KMS-11 (cell line): ENCODE data around the gene CREB1.

Source experiments
- H2AFZ ChIP-seq: fragments of 200-600 bp; sonication (generic); 2 replicates; pipeline ENCODE4 v1.6.1; 2016; ENCODE audit warnings: antibody characterized with exemption, mixed run types, low read depth
- H3K27ac ChIP-seq: fragments of 200-600 bp; sonication (generic); 2 replicates; pipeline ENCODE4 v1.6.1; 2016; ENCODE audit warnings: mild to moderate bottlenecking, mixed run types
- H3K27me3 ChIP-seq: fragments of 200-600 bp; sonication (generic); 2 replicates; pipeline ENCODE4 v1.6.1; 2017; ENCODE audit warnings: mild to moderate bottlenecking, low read depth, mixed run types, moderate library complexity; ENCODE audit not compliant: insufficient read depth
- H3K36me3 ChIP-seq: fragments of 200-600 bp; sonication (generic); 2 replicates; pipeline ENCODE4 v1.6.1; 2017; ENCODE audit warnings: mild to moderate bottlenecking, mixed run types; ENCODE audit not compliant: insufficient read depth
- H3K4me1 ChIP-seq: fragments of 200-600 bp; sonication (generic); 2 replicates; pipeline ENCODE4 v1.6.1; 2016; ENCODE audit warnings: mild to moderate bottlenecking, low read depth, mixed run types; ENCODE audit not compliant: poor library complexity, severe bottlenecking
- H3K4me2 ChIP-seq: fragments of 200-600 bp; sonication (generic); 2 replicates; pipeline ENCODE4 v1.7.0; 2016; ENCODE audit warnings: mild to moderate bottlenecking, mixed run types
- H3K4me3 ChIP-seq: fragments of 200-600 bp; sonication (generic); IDR thresholded peaks from 2 replicates; pipeline ENCODE4 v1.6.1; 2017; ENCODE audit warnings: low read depth, low read length, mixed read lengths; ENCODE audit not compliant: insufficient read depth
- H3K79me2 ChIP-seq: fragments of 200-600 bp; sonication (generic); 2 replicates; pipeline ENCODE4 v1.6.1; 2016; ENCODE audit warnings: low read depth, mixed run types; ENCODE audit not compliant: insufficient read depth
- H3K9ac ChIP-seq: fragments of 200-600 bp; sonication (generic); 2 replicates; pipeline ENCODE4 v1.6.1; 2016; ENCODE audit warnings: mild to moderate bottlenecking, mixed run types
- H4K20me1 ChIP-seq: fragments of 200-600 bp; sonication (generic); 2 replicates; pipeline ENCODE4 v1.6.1; 2016; ENCODE audit warnings: mild to moderate bottlenecking, mixed run types; ENCODE audit not compliant: insufficient read depth
- CTCF ChIP-seq: fragments of 200-600 bp; sonication (generic); conservative IDR thresholded peaks from 2 replicates; pipeline ENCODE4 v1.6.1; 2017; ENCODE audit warnings: low read depth, mild to moderate bottlenecking, antibody characterized with exemption, low read length, moderate library complexity, mixed read lengths

Gene CREB1

GRCh38 chr2:207612714-207613113 is 83.0 kb downstream of the CREB1 start:
- H3K9ac ChIP-seq, result no peak overlapping the region
- TF ChIP-seq CTCF, result no peak
- no peak overlapping the region for H2AFZ ChIP-seq
- no peaks in the 10 kb centered on the region for H3K4me1 ChIP-seq
- H3K4me2 ChIP-seq, result no peak overlapping the region
- H3K79me2 ChIP-seq, result no peaks in the 10 kb centered on the region
- H3K36me3 ChIP-seq, result no peaks in the 10 kb centered on the region
- no peaks in the 10 kb centered on the region for H3K27me3 ChIP-seq
- H4K20me1 ChIP-seq, result no peaks in the 10 kb centered on the region
- no peak overlapping the region for H3K27ac ChIP-seq
- no peak overlapping the region for H3K4me3 ChIP-seq

GRCh38 chr2:207614824-207615223 is 85.1 kb downstream of the CREB1 start:
- H3K27me3 ChIP-seq, result no peaks in the 10 kb centered on the region
- H3K9ac ChIP-seq, result no peak overlapping the region
- TF ChIP-seq CTCF, result no peak
- H3K79me2 ChIP-seq, result no peaks in the 10 kb centered on the region
- no peaks in the 10 kb centered on the region for H4K20me1 ChIP-seq
- no peak overlapping the region for H3K4me3 ChIP-seq
- H2AFZ ChIP-seq, result no peak overlapping the region
- no peak overlapping the region for H3K4me2 ChIP-seq
- H3K36me3 ChIP-seq, result no peaks in the 10 kb centered on the region
- no peaks in the 10 kb centered on the region for H3K4me1 ChIP-seq
- H3K27ac ChIP-seq, result no peak overlapping the region

DNA sequence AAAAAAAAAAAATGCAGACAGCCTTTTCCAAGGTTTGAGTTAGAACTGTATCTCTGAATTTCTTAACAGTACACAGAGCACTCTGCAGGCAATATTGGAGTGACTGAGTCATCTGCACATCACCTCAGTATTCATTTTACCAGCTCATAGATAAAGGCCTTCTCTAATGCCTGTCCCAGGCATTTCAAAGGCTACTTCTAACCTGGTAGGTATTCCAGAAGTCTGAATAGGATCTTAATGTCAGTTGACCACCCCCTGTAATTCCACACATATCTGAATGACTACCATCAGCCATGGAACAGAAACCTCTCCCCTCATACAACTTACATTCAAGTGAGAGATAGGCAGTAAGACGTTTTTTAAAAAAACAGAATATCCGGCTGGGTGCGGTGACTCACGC is 86.4 kb downstream of the CREB1 start:
- Histone ChIP-seq H3K4me3 (no peak overlapping the region), H4K20me1 (no peaks in the 10 kb centered on the region), H3K9ac (no peak overlapping the region), H3K4me2 (no peak overlapping the region), H3K27ac (no peak overlapping the region), H3K27me3 (no peaks in the 10 kb centered on the region), H3K79me2 (no peaks in the 10 kb centered on the region), H3K36me3 (no peaks in the 10 kb centered on the region), H2AFZ (no peak overlapping the region), H3K4me1 (no peaks in the 10 kb centered on the region)
- no peak for TF ChIP-seq CTCF

GRCh38 chr2:207617011-207617671 is 87.4 kb downstream of the CREB1 start:
- Histone ChIP-seq H3K4me3 (no peak overlapping the region), H4K20me1 (no peaks in the 10 kb centered on the region), H3K9ac (no peak overlapping the region), H3K36me3 (no peaks in the 10 kb centered on the region), H2AFZ (no peak overlapping the region), H3K79me2 (no peaks in the 10 kb centered on the region), H3K27me3 (no peaks in the 10 kb centered on the region), H3K4me1 (peaks cover under 1% of the 10 kb centered on the region), H3K4me2 (no peak overlapping the region), H3K27ac (no peak overlapping the region)
- no peak for TF ChIP-seq CTCF
